ENCODE results near the gene B4GALT3.

Gene B4GALT3

DNA sequence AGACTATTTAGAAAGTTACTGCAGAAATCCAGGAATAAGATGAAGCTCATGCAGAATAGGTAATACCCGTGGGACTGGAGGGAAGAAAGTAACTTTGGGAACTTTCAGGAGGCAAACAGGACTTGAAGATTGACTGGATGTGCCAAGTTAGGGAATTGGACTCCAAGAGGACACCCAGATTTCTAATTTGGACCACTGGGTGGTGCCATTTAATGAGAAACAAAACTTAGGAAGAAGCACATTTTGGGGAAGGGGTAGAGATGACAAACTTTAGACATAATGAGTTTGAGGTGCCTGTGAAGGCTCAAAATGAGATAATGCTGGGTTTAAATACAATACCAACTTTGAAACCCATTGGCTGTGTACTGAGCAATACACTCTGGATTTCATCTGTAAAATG is 3.3 kb upstream of the B4GALT3 start:
- no peak overlapping the region for H3K27ac ChIP-seq
- TF ChIP-seq, protein P1, sequence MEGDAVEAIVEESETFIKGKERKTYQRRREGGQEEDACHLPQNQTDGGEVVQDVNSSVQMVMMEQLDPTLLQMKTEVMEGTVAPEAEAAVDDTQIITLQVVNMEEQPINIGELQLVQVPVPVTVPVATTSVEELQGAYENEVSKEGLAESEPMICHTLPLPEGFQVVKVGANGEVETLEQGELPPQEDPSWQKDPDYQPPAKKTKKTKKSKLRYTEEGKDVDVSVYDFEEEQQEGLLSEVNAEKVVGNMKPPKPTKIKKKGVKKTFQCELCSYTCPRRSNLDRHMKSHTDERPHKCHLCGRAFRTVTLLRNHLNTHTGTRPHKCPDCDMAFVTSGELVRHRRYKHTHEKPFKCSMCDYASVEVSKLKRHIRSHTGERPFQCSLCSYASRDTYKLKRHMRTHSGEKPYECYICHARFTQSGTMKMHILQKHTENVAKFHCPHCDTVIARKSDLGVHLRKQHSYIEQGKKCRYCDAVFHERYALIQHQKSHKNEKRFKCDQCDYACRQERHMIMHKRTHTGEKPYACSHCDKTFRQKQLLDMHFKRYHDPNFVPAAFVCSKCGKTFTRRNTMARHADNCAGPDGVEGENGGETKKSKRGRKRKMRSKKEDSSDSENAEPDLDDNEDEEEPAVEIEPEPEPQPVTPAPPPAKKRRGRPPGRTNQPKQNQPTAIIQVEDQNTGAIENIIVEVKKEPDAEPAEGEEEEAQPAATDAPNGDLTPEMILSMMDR (conservative IDR thresholded peaks at IDR 0.05), result peak; percentile 22

DNA sequence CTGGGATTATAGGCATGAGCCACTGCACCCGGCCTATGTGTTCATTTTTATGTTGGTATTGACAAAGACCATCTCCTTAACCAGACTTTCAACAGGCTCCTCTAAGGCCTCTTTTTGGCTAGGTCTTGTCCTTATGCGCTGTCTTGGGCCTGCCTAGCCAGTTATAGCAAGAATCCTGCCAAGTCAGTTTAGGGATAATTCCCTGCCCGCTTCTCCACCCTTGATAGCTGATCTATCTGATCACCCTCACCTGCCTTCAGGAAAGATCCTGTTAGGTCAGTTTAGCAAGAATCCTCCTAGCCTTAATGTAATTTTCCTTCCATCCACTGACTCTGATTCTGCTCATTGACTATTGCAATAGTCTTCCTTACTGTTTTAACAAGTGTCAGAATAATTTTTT is 2.4 kb upstream of the B4GALT3 start:
- TF ChIP-seq, protein P1 (conservative IDR thresholded peaks at IDR 0.05), result no peak
- peak overlapping the region; percentile 20; the same call in 1 of the 2 replicates for H3K27ac ChIP-seq

DNA sequence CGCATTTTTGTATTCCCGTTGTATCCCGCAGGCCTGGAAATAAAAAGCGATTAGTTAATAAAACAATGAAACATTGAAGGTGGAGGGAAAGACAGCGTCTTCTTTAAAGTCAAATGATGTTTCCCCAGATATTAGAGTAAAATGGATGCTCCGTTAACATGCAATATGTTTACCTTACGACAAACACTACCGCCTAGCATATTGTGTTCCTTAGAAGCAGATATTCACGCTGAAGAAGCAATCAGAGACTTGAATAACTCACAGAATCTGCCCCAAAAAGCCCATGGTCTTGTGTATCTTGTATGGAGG is 583 bp upstream of the B4GALT3 start:
- TF ChIP-seq, protein P1 (conservative IDR thresholded peaks at IDR 0.05), result no peak; the same call in 1 of the 2 replicates

DNA sequence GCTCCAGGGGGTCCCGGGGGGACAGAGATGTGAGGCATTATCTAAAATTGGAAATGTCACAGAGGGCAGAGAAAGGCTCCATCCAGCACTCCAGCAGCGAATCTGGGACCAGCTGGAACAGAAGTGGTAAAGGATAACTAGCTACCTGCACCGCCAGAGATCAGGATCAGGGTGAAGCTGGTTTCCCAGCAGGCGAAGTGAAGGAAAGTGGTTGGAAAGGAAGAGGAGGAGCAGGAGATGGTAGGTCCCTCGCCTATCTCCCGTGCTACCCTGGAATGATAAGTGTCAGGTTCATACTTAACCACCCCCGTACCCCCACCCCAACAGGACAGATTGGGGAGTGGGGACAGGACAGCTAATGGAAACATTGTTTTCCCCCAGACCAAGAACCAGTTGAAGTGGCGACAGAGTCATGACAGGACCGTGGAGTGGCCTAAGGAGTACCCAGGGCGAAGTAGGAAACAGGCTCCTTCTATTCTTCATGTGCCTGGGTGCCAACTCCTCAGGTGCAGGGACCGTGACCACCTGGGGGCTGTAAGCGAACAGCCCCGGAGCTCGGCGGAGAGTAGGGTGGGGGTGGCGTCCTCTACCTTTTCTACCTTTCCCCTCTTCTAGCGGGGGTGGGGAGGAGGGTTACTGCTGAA is 717 bp downstream of the B4GALT3 start:
- TF ChIP-seq, protein P1 (conservative IDR thresholded peaks at IDR 0.05), result no peak
- H3K27ac ChIP-seq, result peak overlapping the region; percentile 74

More for the DNA sequence above, 583 bp upstream of the B4GALT3 start:
- H3K27ac ChIP-seq, result peak overlapping the region; percentile 74

DNA sequence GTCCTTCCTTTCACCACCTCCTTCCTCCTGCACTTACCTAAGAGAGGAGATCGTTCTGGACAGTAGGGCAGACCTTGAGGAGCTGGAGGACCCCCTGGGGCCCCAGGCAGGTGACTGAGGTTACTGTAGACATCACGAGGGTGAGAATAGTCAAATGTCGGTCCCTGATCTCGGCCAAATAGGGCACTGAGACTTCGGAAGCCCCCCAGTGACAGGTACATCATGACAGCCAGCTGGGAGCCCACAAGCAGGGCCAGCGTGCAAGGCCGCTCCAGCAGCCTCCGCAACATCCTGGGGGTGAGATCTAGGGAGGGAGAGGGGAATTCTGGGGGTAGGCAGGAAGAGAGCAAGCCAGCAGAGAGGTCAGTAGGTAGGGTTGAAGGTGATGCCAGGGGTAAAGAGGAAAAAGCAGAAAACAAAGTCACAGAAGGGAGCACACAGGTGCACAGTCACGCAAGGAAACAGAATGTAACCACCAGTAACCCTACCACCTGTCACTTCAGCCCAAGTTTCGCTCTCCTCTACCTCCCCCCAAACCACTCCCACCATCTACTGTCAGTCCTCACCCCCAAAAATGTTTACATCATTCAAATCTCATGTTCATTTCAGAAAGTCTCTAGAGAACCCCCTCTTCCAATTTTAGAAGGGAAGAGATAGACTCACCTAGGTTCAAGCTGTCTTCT is 1.4 kb downstream of the B4GALT3 start:
- H3K27ac ChIP-seq, result peak overlapping the region; percentile 74; the same call in 1 of the 2 replicates
- TF ChIP-seq, protein P1 (conservative IDR thresholded peaks at IDR 0.05), result no peak

DNA sequence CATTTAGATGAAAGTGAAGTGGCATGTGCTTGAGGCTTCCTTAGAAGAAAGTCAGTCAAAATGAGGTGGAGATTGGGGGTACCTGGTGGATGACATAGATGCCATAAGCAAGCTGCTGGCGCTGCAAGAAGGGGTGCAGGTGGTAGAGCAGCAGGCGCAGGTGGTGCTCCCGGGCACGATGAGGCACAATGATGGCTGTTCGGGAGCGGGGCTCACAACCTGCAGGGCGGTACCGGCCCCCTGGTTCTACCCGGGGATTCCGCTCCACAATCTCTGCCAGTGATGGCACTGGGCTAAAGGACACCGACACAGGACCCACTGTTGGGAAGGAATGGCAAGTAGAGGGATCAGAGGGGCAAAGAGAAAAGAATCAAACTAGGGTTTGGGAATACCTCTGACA is 2.4 kb downstream of the B4GALT3 start:
- H3K27ac ChIP-seq, result no peak overlapping the region
- TF ChIP-seq, protein P1 (conservative IDR thresholded peaks at IDR 0.05), result no peak

DNA sequence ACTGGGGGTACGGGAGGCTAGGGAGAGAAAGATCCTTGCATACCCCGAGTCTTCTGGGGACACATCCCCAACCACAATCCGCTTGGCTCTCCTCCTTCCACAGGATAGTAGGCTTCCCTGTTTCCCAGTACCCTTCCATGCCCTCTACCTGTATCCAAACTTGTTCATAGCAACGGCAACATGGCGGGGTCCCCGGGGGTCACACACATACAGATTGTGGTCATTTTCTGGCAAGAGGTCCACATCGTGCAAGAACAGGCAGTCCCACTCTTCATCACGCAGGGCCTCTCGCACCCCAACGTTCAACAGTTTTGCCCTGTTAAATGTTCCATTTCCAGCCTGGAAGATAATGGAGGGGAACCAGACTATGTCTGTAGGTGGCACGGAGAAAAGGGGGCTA is 3.6 kb downstream of the B4GALT3 start:
- TF ChIP-seq, protein P1 (conservative IDR thresholded peaks at IDR 0.05), result no peak
- H3K27ac ChIP-seq, result no peak overlapping the region

All from VCaP (cell line).